Fibroblast of skin of back (primary cell): ENCODE measurements around the gene CHST15.

Experiments
- DNase-seq: peaks from one replicate; pipeline ENCODE4 v3.0.0-alpha.2; 2013

CHST15 gene

GRCh38 chr10:124063750-124064603 is 29.4 kb downstream of the CHST15 start:
- peak; percentile 86 for DNase-seq

- DNase-seq: no peak
These were observed 31.0 kb downstream of the CHST15 start for GRCh38 chr10:124062390-124062789.

- DNase-seq: no peak
These were observed 32.4 kb downstream of the CHST15 start for GRCh38 chr10:124061030-124061429.

- DNase-seq: no peak
These were observed 33.2 kb downstream of the CHST15 start for GRCh38 chr10:124060148-124060720.

- DNase-seq: no peak
These were observed 33.8 kb downstream of the CHST15 start for GRCh38 chr10:124059551-124059950.

GRCh38 chr10:124058346-124059003 is 34.9 kb downstream of the CHST15 start:
- DNase-seq: peak; percentile 27

- DNase-seq: no peak
These were observed 35.8 kb downstream of the CHST15 start for GRCh38 chr10:124057601-124058000.

GRCh38 chr10:124056337-124056980 is 36.9 kb downstream of the CHST15 start:
- no peak for DNase-seq

GRCh38 chr10:124053971-124054370 is 39.4 kb downstream of the CHST15 start:
- no peak for DNase-seq

- DNase-seq: no peak
These were observed 40.8 kb downstream of the CHST15 start for GRCh38 chr10:124052561-124052960.

GRCh38 chr10:124050021-124051015 is 43.1 kb downstream of the CHST15 start:
- no peak for DNase-seq

- DNase-seq: peak; percentile 15
These were observed 43.9 kb downstream of the CHST15 start for GRCh38 chr10:124049484-124049883.

GRCh38 chr10:124048371-124049290 is 44.8 kb downstream of the CHST15 start:
- no peak for DNase-seq

- no peak for DNase-seq
These were observed 45.8 kb downstream of the CHST15 start for GRCh38 chr10:124047427-124048152.

GRCh38 chr10:124045801-124046355 is 47.5 kb downstream of the CHST15 start:
- DNase-seq: no peak

- no peak for DNase-seq
These were observed 48.1 kb downstream of the CHST15 start for GRCh38 chr10:124045276-124045675.

GRCh38 chr10:124044143-124044862 is 49.1 kb downstream of the CHST15 start:
- no peak for DNase-seq

- DNase-seq: no peak
These were observed 49.9 kb downstream of the CHST15 start for GRCh38 chr10:124043310-124044142.
